GM12875 (cell line): ENCODE results near the gene ARHGEF10L.

Experiments used
- H3K4me3 ChIP-seq: one replicate; pipeline ENCODE4 v1.5.1; 2011; ENCODE audit warnings: low read depth, low read length, control low read depth
- TF ChIP-seq, protein P1 (sequence below): IDR thresholded peaks from 2 replicates; pipeline ENCODE4 v1.5.1; 2011; ENCODE audit warnings: low read depth, mild to moderate bottlenecking, control low read depth, inconsistent platforms, low read length, moderate library complexity, borderline replicate concordance; ENCODE audit not compliant: insufficient read depth

Gene ARHGEF10L

GRCh38 chr1:17717594-17718535, 178.4 kb downstream of the ARHGEF10L start:
- no peak overlapping the region for H3K4me3 ChIP-seq
- TF ChIP-seq, protein P1, sequence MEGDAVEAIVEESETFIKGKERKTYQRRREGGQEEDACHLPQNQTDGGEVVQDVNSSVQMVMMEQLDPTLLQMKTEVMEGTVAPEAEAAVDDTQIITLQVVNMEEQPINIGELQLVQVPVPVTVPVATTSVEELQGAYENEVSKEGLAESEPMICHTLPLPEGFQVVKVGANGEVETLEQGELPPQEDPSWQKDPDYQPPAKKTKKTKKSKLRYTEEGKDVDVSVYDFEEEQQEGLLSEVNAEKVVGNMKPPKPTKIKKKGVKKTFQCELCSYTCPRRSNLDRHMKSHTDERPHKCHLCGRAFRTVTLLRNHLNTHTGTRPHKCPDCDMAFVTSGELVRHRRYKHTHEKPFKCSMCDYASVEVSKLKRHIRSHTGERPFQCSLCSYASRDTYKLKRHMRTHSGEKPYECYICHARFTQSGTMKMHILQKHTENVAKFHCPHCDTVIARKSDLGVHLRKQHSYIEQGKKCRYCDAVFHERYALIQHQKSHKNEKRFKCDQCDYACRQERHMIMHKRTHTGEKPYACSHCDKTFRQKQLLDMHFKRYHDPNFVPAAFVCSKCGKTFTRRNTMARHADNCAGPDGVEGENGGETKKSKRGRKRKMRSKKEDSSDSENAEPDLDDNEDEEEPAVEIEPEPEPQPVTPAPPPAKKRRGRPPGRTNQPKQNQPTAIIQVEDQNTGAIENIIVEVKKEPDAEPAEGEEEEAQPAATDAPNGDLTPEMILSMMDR, result no peak

DNA sequence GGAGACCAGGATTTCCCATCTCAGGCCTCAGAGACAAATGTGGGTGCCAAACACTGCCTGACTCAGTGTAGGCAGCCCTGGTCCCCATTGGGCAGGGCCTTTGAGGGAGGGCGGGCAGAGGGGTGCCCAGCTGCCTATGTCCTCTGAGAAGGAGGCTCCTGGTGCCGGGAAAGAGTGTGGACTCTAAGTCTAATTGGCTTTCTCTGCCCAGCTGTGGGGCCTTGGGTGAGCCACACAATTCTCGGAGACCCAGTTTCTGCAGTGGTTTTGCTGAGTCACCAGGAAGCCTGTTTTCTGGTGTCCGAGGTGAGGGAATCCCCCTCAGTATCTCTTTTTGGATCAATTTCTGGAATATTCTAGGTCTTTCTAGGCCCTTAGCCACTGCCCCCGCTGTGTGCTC, 180.4 kb downstream of the ARHGEF10L start:
- no peak overlapping the region for H3K4me3 ChIP-seq

DNA sequence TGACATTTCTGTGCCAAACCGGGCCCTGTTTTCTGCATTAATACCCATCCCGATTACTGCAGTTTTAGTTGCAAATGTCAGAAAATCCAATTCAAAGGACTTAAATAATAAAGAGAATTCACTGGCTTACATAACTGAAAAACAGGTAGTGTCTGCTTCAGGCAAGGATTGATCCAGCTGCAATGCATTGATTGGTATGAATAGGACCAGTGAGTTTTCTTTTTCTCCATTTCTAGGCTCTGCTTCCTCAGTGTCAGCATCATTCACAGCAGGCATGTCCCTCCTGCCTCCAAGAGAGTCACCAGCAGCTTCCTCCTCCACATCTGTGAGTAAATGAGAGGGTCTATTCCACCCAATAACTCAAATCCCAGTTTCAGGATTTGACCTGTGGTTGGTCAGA, 181.9 kb downstream of the ARHGEF10L start:
- no peak overlapping the region for H3K4me3 ChIP-seq
- TF ChIP-seq, protein P1, result no peak

More for the DNA sequence above, 180.4 kb downstream of the ARHGEF10L start:
- TF ChIP-seq, protein P1, result no peak

DNA sequence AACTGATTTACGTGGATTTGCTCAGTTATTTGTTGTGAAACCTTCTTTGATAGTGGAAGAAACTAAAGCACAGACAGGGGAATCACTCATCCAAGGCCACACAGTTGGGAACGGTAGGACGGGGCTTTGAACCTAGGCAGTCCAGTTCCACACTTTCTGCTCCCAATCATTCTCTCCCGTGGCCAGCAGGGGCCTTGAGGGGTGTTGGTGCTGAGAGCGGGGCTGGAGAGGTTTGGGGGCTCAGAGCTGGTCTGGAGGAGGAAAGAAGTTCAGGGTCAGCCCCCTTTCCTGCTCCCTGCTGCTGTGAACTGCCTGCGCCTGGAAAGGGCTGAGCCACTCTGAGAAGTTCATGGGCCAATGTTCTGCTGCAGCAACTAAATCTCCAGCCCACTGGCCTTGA, 184.2 kb downstream of the ARHGEF10L start:
- TF ChIP-seq, protein P1, result no peak
- no peak overlapping the region for H3K4me3 ChIP-seq

GRCh38 chr1:17724150-17724549, 184.7 kb downstream of the ARHGEF10L start:
- TF ChIP-seq, protein P1, result no peak

DNA sequence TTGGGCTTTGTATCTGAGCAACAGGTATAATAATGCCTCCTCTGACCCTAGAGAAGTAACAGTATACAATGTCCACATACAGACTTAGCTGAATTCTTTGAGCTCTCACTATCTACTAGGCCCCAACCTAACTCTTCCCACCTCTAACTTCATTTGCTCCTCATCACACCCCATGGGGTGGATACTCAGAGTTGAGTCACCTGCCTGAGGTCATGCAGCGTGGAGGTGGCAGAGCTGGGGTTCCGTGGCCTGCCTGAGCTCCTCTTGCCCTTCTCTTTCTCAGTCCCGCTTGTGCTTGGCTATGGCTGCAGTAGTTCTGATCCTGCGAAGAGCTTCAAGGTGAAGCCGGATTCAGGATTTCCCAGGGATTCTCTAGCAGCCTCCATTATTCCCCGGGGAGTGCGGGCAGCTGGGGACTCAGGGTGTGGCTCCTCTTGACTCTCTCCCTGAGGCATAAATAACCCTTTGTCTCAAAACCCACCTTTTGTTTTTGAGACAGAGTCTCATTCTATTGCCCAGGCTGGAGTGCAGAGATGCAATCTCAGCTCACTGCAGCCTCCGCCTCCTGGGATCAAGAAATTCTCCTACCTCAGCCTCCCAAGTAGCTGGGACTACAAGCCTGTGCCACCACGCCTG, 185.7 kb downstream of the ARHGEF10L start:
- H3K4me3 ChIP-seq, result no peak overlapping the region
- TF ChIP-seq, protein P1, result no peak

More at GRCh38 chr1:17724150-17724549, 184.7 kb downstream of the ARHGEF10L start:
- no peak overlapping the region for H3K4me3 ChIP-seq
